ENCODE measurements around the gene EPB41L2. TPM values are rescaled to one million over a fixed set of nuclear protein-coding genes. Genes with fewer than 3 reads are reported as not detected.

Gene EPB41L2
- total RNA-seq, 1 experiment from 2014 or later, result 91.7 TPM

DNA sequence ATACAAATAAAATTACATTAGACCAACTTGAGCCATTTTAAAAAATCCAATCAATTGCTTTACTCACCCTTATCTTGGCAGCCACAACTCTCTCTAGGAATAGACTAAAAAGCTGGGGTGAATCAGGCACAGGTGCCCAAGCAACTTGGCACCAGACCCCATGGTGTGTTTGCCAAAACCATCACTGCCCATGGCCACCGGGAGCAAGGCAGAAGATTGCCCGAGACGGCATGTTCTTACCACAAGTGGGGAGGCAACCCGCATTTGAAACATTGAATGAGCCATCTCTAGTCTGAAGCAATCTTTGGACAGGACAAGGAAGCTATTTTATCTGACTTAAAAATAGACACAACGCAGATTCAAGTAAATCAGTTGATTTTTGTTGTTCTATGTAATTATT is 166.8 kb downstream of the EPB41L2 start:
- H3K9me3 ChIP-seq, result no peaks in the 10 kb centered on the region
- intact Hi-C loops (cut with micrococcal nuclease; ENCODE audit: unreplicated experiment), result no loop called here
- TF ChIP-seq, protein P1, sequence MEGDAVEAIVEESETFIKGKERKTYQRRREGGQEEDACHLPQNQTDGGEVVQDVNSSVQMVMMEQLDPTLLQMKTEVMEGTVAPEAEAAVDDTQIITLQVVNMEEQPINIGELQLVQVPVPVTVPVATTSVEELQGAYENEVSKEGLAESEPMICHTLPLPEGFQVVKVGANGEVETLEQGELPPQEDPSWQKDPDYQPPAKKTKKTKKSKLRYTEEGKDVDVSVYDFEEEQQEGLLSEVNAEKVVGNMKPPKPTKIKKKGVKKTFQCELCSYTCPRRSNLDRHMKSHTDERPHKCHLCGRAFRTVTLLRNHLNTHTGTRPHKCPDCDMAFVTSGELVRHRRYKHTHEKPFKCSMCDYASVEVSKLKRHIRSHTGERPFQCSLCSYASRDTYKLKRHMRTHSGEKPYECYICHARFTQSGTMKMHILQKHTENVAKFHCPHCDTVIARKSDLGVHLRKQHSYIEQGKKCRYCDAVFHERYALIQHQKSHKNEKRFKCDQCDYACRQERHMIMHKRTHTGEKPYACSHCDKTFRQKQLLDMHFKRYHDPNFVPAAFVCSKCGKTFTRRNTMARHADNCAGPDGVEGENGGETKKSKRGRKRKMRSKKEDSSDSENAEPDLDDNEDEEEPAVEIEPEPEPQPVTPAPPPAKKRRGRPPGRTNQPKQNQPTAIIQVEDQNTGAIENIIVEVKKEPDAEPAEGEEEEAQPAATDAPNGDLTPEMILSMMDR (IDR thresholded peaks at IDR 0.05; ENCODE audit: insufficient read depth in 1 of 2, low read depth in 1 of 2, low read length in 1 of 2, severe bottlenecking in 1 of 2, unreplicated experiment in 1 of 2), result no peak
- no TSS peak for BruUV-seq (replicated peaks)
- H3K4me3 ChIP-seq (ENCODE audit: low read depth, low read length), result no peak overlapping the region
- Mint-ChIP-seq H3K4me1 (ENCODE audit: low read depth, unreplicated experiment) (no peaks in the 10 kb centered on the region), H3K4me3 (ENCODE audit: unreplicated experiment) (no peak overlapping the region), H3K27ac (ENCODE audit: unreplicated experiment) (no peak overlapping the region), H3K9me3 (ENCODE audit: unreplicated experiment) (no peaks in the 10 kb centered on the region), H3K36me3 (ENCODE audit: insufficient read depth, unreplicated experiment) (peaks cover 5% of the 10 kb centered on the region), H3K27me3 (ENCODE audit: insufficient read depth, unreplicated experiment) (no peaks in the 10 kb centered on the region)
- no peak for DNase-seq
- H3K27me3 ChIP-seq (replicated peaks; ENCODE audit: control insufficient read depth, insufficient read depth, low read length), result no peaks in the 10 kb centered on the region
- no peaks in the 10 kb centered on the region; the same call in 1 of the 2 replicates for H3K36me3 ChIP-seq (ENCODE audit: control insufficient read depth, insufficient read depth, low read length)
- no peaks in the 10 kb centered on the region for H3K4me1 ChIP-seq
- ChIA-PET CTCF (no interaction called here), POLR2A (no interaction called here)

DNA sequence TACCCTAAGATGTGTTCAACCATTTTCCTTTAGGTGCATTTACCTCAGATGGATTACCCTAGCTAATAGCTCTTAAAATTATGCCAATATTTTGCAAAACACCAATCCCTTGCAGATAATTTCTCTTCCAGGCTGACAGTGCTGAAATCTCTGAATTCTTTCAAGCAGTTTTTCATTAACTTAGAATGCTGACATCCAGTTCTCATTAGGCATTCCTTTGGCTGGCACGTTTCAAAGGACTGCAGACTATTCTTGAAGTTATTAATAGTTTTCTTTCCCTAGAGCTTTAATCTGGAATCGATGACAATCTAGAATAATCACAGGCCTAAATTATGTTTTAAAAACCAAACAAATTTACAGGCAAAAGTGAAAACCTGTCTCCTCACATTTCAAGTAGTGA is 167.5 kb downstream of the EPB41L2 start:
- no TSS peak for BruUV-seq (replicated peaks)
- H3K36me3 Mint-ChIP-seq (ENCODE audit: insufficient read depth, unreplicated experiment), result peaks cover 5% of the 10 kb centered on the region
- POLR2A ChIA-PET, result no interaction called here

DNA sequence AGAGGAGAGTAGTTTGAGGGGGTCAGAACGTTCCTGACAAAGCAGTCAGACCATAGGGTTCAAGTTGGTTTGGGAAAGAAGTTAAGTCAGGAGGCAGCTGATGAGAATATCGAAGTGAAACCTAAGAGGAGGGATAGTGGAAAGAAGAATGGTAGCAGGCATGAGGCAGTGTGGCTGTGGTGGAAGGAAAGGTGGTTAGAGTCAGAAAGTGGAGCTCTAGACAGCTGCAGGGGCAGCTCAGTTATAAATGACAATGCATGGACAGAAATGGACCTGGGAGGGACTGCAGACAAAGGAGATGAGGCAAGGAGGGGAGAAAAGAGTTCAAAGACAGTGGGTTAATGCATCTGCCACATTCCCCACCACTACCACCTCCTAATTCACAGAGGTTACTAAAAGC is 169.3 kb downstream of the EPB41L2 start:
- TF ChIP-seq, protein P1 (IDR thresholded peaks at IDR 0.05; ENCODE audit: insufficient read depth in 1 of 2, low read depth in 1 of 2, low read length in 1 of 2, severe bottlenecking in 1 of 2, unreplicated experiment in 1 of 2), result no peak
- DNase-seq, result no peak
- Histone ChIP-seq H3K4me3 (ENCODE audit: low read depth, low read length) (no peak overlapping the region), H3K36me3 (ENCODE audit: control insufficient read depth, insufficient read depth, low read length) (no peaks in the 10 kb centered on the region; the same call in 1 of the 2 replicates), H3K9me3 (no peaks in the 10 kb centered on the region; the same call in 1 of the 2 replicates), H3K4me1 (no peaks in the 10 kb centered on the region), H3K27me3 (replicated peaks; ENCODE audit: control insufficient read depth, insufficient read depth, low read length) (no peaks in the 10 kb centered on the region)
- POLR2A ChIA-PET, result no interaction called here
- Mint-ChIP-seq H3K27ac (ENCODE audit: unreplicated experiment) (no peak overlapping the region), H3K9me3 (ENCODE audit: unreplicated experiment) (no peaks in the 10 kb centered on the region), H3K4me1 (ENCODE audit: low read depth, unreplicated experiment) (no peaks in the 10 kb centered on the region), H3K4me3 (ENCODE audit: unreplicated experiment) (no peak overlapping the region), H3K27me3 (ENCODE audit: insufficient read depth, unreplicated experiment) (no peaks in the 10 kb centered on the region), H3K36me3 (ENCODE audit: insufficient read depth, unreplicated experiment) (peaks cover 5% of the 10 kb centered on the region)
- intact Hi-C loops (cut with micrococcal nuclease; ENCODE audit: unreplicated experiment), result no loop called here
- no TSS peak for BruUV-seq (replicated peaks)
- CTCF ChIA-PET, result no interaction called here

More for the DNA sequence above, 167.5 kb downstream of the EPB41L2 start:
- H3K27ac Mint-ChIP-seq (ENCODE audit: unreplicated experiment), result no peak overlapping the region
- no peaks in the 10 kb centered on the region for H3K4me1 ChIP-seq
- no peaks in the 10 kb centered on the region for H3K27me3 Mint-ChIP-seq (ENCODE audit: insufficient read depth, unreplicated experiment)
- H3K36me3 ChIP-seq (ENCODE audit: control insufficient read depth, insufficient read depth, low read length), result no peaks in the 10 kb centered on the region; the same call in 1 of the 2 replicates
- intact Hi-C loops (cut with micrococcal nuclease; ENCODE audit: unreplicated experiment), result no loop called here
- no peak for DNase-seq
- CTCF ChIA-PET, result no interaction called here
- H3K4me1 Mint-ChIP-seq (ENCODE audit: low read depth, unreplicated experiment), result no peaks in the 10 kb centered on the region
- H3K9me3 Mint-ChIP-seq (ENCODE audit: unreplicated experiment), result no peaks in the 10 kb centered on the region
- no peaks in the 10 kb centered on the region for H3K27me3 ChIP-seq (replicated peaks; ENCODE audit: control insufficient read depth, insufficient read depth, low read length)
- no peak overlapping the region for H3K4me3 Mint-ChIP-seq (ENCODE audit: unreplicated experiment)
- no peak overlapping the region for H3K4me3 ChIP-seq (ENCODE audit: low read depth, low read length)
- TF ChIP-seq, protein P1 (IDR thresholded peaks at IDR 0.05; ENCODE audit: insufficient read depth in 1 of 2, low read depth in 1 of 2, low read length in 1 of 2, severe bottlenecking in 1 of 2, unreplicated experiment in 1 of 2), result no peak
- H3K9me3 ChIP-seq, result no peaks in the 10 kb centered on the region

All from Caco-2 (cell line).